DOHH2 (cell line): ENCODE measurements around the gene THEM5.

ENCODE experiments used
- EZH2phosphoT487 ChIP-seq: fragments of 200-600 bp; sonication (generic); IDR thresholded peaks from 2 replicates; pipeline ENCODE4 v1.6.1; 2017; ENCODE audit warnings: borderline replicate concordance, mild to moderate bottlenecking, antibody characterized with exemption, low read length, moderate library complexity, mixed read lengths
- TF ChIP-seq, protein P1 (sequence below): fragments of 200-600 bp; sonication (generic); IDR thresholded peaks from one replicate; pipeline ENCODE4 v1.5.1; 2014; ENCODE audit warnings: antibody characterized with exemption, mild to moderate bottlenecking, low read depth, low read length; ENCODE audit not compliant: poor library complexity, severe bottlenecking

DNA sequence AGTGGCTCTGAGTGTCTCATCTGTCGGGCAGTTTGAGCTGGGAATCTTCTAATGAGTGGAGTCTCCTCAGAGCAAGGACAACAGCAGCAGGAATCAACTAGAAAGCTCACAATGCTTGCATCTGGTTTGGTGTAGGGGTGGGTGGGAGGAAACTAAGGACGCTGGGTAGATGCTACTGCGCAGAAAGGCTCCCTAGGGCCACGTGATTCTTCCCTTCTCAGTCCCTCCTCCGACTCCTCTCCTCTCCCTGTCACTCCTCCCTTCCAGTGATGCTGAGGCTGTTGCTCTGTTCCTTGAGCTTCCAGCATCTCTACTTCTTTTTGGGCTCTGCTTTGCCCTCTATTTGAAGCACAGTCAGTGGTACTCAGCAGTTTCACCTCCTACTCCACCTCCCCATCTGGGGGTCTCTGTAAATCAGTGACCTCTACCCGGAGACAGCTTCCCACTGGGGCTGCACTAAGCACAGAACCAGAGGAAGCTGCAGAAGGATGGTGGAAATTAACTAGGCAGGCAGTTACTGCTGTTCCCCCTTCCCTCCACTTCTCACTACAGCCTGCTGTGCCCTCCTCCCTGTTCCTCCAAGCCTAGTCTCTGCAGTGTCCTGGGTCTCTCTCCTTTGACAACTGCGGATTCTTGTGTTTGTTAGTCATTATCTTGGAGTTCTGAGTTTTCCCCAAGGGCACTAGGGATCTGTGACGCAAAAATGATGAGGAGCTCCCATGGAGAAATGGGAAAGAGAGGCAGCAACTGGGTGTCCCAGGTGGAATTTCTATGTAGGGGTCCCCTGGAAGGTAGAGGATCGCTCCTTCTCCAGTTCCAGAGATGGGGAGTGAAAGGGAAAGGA lies 54.1 kb downstream of the THEM5 start:
- TF ChIP-seq, protein P1, sequence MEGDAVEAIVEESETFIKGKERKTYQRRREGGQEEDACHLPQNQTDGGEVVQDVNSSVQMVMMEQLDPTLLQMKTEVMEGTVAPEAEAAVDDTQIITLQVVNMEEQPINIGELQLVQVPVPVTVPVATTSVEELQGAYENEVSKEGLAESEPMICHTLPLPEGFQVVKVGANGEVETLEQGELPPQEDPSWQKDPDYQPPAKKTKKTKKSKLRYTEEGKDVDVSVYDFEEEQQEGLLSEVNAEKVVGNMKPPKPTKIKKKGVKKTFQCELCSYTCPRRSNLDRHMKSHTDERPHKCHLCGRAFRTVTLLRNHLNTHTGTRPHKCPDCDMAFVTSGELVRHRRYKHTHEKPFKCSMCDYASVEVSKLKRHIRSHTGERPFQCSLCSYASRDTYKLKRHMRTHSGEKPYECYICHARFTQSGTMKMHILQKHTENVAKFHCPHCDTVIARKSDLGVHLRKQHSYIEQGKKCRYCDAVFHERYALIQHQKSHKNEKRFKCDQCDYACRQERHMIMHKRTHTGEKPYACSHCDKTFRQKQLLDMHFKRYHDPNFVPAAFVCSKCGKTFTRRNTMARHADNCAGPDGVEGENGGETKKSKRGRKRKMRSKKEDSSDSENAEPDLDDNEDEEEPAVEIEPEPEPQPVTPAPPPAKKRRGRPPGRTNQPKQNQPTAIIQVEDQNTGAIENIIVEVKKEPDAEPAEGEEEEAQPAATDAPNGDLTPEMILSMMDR: no peak
- no peak for TF ChIP-seq EZH2phosphoT487
